Frontal cortex (tissue), 4 donors: Measurements from ENCODE around the gene OR1S1. TPM values are rescaled to one million over a fixed set of nuclear protein-coding genes. Genes with fewer than 3 reads are reported as not detected.
"Not testable (repeated sequence)": the region's sequence is repeated elsewhere in the genome, so short reads cannot be mapped to it uniquely, and the experiment has no call there.

Experiments
- DNase-seq, 2 donors: peaks; one replicate each; pipeline ENCODE4 v3.0.0; 2012; ENCODE audit warnings: low spot score in 2 of 2
- FAIRE-seq: peaks from 2 replicates; lab custom pipeline; 2012; peaks lifted over from hg19 to GRCh38; lab: Jason Lieb, UNC
- total RNA-seq: library from RNA; depleted of rRNA; stranded (reverse); fragments of >200 nt; gene quantifications from one replicate; pipeline ENCODE4 v1.2.3, GENCODE V29; 2014
- donor health status: control.
- donor health status: control.
- donor health status: control.

Gene OR1S1
- not detected for total RNA-seq

GRCh38 chr11:58212420-58212819, at the start of gene OR1S1:
Gene OR1S1, plus strand, starts transcription at chr11:58212720.
- not testable (repeated sequence) for DNase-seq, FAIRE-seq

DNA sequence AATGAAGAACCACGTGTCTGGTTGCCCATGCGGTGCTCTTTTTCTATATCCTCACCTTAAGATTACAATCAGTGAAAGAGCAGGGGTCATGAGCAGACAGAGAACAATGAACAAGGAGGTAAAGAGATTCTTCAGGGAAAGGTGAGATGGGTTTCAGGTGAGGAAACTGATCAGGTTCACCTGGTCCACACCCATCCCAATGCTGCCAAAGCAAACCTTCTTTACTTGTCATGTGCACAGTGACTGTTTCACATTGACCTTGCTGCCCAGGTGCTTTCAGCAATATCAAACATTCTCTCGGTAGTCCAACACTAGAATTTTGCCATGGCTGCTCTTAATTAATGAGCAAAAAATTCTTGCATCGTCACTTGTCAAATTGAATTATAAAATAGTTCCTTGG, 48.1 kb upstream of the OR1S1 start:
- DNase-seq (no peak), FAIRE-seq (no peak)

GRCh38 chr11:58164990-58165389, 47.5 kb upstream of the OR1S1 start:
- DNase-seq (no peak), FAIRE-seq (no peak)

GRCh38 chr11:58165504-58166106, 46.9 kb upstream of the OR1S1 start:
- DNase-seq (no peak), FAIRE-seq (no peak)

DNA sequence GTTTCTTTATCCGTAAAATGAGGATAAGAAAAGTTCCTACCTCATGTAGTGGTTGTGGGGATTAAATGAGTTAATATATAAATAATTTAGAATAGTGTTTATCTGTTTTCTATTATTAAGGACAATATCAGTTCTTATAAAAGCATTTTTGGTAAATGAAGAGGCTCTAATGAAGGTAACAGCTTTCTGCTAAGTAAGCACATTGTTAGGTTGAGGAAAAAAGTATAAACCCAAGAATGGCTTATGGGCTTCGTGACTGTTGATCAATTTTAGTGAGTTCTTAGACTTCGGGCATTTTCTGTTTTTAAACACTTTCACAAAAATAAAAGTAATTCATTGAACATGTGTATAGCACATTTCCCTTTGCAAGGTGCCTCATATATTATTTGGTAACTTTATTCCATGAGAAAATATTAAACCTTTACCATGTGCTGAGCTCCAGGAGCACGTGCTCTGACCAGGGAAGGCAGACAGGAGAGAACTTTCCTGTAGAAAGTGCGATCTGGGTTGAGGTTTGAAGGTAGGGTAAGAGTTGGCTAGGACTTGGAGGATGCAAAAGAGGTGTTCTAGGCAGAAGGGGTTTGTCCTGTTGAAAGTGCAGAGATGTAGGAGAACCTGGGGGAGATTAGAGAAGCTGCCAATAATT, 35.0 kb upstream of the OR1S1 start:
- FAIRE-seq = no peak
- DNase-seq = no peak

GRCh38 chr11:58178444-58178843, 34.1 kb upstream of the OR1S1 start:
- FAIRE-seq (no peak), DNase-seq (no peak)

- DNase-seq (no peak), FAIRE-seq (no peak)
Measured at GRCh38 chr11:58179648-58180047, 32.9 kb upstream of the OR1S1 start.

DNA sequence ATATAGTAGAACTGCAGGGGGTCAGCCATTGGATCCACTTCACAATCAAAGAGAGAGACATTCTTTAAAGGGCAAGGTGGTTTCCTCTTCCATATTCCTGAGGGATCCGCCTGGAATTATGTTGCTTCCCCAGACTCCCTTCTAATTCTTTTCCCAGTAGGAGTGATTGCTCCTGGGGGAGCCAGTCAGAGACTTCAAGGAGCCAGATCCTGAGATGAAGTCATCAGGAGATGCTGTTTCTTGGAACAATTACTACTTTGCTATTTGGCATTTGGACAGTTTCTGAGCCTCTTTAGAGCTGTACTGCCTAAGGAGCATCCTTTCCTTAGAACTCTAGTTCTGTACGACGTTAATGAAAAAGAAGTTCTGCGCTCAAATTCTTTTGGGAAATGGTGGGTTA, 25.6 kb upstream of the OR1S1 start:
- DNase-seq (no peak), FAIRE-seq (no peak)

DNA sequence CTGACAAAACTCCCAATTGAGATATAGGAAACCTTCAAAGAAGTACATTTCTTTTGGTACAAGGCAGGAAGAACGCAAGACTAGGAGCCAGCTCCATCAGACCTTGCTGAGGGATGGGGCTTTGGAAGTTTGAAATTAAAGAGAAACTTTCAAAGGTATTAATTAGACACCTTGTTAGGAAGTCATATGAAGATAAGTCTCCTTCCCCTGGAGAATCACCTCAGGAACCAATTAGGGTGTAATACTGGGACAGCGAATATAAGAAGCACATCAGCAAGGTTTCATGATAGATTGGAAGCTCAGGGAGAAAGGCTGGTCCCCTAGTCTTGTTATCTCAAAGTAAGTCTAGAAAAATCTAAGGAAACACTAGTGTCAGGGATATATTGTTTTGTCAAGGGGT, 23.8 kb upstream of the OR1S1 start, which contains the start of gene OR9Q2:
Gene OR9Q2 (plus strand): TSS at position 301 of the 400 bp plus-strand sequence. CDS start 1,421 bp downstream, outside the sequence.
- no peak for FAIRE-seq
- DNase-seq = no peak

- FAIRE-seq (no peak), DNase-seq (no peak)
Measured at GRCh38 chr11:58192229-58192628, 20.3 kb upstream of the OR1S1 start.

DNA sequence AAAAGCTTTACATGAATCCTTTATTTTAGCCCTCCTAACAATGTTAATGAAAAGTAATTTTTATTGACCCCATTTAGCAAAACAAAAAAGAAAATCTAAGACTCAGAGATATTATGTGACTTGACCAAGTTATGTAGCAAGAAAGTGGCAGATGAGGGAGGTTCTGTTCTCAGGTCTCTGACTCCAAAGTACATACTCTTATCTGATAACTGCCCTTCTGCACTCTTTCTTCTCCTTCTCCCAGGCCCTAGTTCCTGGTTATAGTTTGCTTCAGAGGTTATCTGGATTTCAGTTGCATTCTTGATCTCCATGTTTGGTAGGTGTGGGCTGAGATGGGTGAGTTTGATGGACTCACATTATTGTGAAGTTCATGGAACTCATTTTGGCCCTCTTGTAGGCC, 19.1 kb upstream of the OR1S1 start:
- FAIRE-seq (no peak), DNase-seq (no peak)

GRCh38 chr11:58195939-58196338, 16.6 kb upstream of the OR1S1 start:
- no peak for DNase-seq

GRCh38 chr11:58199271-58199670, 13.2 kb upstream of the OR1S1 start:
- DNase-seq (no peak), FAIRE-seq (no peak)

More at GRCh38 chr11:58195939-58196338, 16.6 kb upstream of the OR1S1 start:
- FAIRE-seq = no peak

DNA sequence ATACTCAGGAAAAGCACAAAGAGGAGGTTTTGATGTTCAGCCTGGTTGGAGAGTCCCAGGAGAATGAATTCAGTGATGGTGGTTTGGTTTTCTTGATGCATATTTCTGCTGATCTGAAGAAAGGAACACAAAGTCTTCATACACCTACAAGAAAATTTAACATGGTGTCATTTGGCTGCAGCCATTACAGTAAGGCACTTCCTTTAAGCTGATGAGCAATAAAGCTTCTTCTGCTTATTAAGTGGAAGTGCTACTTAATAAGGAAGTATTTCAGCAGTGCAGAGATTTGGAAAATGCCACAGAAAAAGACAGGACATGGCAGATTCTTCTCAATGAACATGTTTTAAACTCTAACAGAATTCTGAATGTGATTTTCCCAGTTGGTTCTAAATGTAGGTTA, 8.5 kb upstream of the OR1S1 start, which contains the start of gene OR1S2:
Gene OR1S2 (minus strand): TSS at position 101 of the 400 bp plus-strand sequence. CDS start 0 bp downstream, at position 101.
- FAIRE-seq = no peak
- DNase-seq = no peak

GRCh38 chr11:58216476-58216875, 4.0 kb downstream of the OR1S1 start:
- FAIRE-seq = no peak

GRCh38 chr11:58222721-58223120, 10.2 kb downstream of the OR1S1 start:
- DNase-seq = no peak
- FAIRE-seq = no peak

More at GRCh38 chr11:58216476-58216875, 4.0 kb downstream of the OR1S1 start:
- DNase-seq = no peak

DNA sequence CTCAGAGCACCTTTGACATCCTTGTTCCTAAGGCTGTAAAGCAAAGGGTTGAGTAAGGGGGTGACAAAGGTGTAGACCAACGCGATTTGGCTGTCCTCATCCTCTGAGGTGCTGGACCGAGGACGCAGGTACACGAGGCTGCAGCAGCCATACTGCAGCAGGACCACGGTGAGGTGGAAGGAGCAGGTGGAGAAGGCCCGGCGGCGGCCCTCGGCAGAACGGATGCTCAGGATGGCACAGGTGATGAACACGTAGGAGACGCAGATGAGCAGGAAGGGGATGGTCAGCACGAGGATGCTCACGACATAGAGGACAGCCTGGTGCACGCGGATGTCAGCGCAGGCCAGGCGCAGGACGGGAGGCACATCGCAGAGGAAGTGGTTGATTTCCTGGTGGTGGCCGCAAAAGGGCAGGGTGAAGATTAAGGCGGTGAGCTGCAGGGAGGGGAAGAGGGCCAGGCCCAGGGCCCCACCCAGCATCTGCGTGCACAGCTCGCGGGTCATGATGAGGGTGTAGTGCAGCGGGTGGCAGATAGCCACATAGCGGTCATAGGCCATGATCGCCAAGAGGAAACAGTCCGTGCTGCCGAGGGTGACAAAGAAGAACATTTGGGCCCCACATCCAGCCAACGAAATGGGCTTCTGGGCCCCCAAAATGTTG, 15.6 kb downstream of the OR1S1 start:
- FAIRE-seq = no peak
- no peak for DNase-seq

DNA sequence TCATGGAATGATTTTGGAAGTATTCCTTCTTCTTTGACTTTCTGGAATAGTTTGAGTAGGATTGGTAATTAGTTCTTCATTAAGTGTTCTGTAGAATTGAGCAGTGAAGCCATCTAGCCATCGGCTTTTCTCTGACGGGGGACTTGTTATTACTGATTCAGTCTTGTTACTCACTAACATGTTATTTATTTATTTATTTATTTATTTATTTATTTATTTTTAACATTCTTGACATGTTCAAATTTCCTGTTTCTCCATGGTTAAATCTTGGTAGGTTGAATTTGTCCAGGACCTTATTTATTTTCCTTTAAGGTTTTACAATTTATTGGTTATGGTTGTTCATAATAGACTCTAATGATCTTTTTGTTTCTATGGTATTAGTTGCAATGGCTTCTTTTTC, 31.4 kb downstream of the OR1S1 start:
- FAIRE-seq (no peak), DNase-seq (no peak)

DNA sequence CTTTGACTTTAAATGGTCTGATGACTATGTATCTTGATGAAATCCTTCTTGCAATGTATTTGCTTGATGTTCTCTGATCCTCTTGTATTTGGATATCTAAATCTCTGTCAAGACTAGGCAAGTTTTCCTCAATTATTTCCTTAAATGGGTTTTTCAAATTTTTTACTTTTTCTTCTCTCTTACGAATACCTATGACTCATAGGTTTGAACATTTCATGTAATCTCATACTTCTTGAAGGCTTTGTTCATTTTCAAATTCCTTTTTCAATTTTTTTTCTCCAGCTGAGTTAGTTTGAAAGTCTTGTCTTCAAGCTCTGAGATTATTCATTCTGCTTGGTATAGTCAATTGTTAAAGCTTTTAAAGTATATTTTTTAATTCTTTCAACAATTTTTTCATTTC, 42.4 kb downstream of the OR1S1 start:
- DNase-seq (no peak), FAIRE-seq (no peak)

- FAIRE-seq (no peak), DNase-seq (no peak)
Measured at GRCh38 chr11:58259983-58260382, 47.5 kb downstream of the OR1S1 start.
